ENCODE measurements around the gene LRRTM4.

LRRTM4 gene

DNA sequence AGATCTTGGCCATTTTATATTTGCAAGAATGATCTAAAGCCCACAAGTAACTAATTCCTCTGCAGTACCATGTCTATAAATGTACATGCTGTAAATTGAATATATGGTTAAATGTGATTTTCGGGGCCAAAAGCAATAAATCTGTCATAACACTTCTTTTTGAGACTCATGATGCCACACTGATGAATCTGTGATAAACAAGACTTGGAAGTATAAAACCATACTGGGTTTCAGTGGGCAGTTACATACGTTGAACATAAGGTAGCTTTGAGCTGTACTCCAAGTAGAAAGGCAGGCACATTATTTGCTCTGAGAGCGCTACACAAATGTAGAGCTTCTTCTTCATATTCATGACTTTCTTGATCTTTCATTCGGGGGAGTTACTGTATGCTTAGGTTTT is 792.2 kb downstream of the LRRTM4 start:
- TF ChIP-seq SIN3A (IDR thresholded peaks at IDR 0.05; ENCODE audit: borderline replicate concordance, insufficient read depth, low read length), result no peak
- no peak for TF ChIP-seq POLR2AphosphoS5 (IDR thresholded peaks at IDR 0.05; ENCODE audit: low read depth, low read length)
- no peak for TF ChIP-seq REST (IDR thresholded peaks at IDR 0.05; ENCODE audit: insufficient read depth in 1 of 2, low read depth in 2 of 2, low read length in 2 of 2)
- no peak for TF ChIP-seq FOXP2 (optimal IDR thresholded peaks at IDR 0.05; ENCODE audit: borderline replicate concordance, extremely low read depth, extremely low read length, insufficient read depth)
- TF ChIP-seq TAF1 (IDR thresholded peaks at IDR 0.05; ENCODE audit: borderline replicate concordance, insufficient read depth, low read length), result no peak

- TF ChIP-seq FOXP2 (optimal IDR thresholded peaks at IDR 0.05; ENCODE audit: borderline replicate concordance, extremely low read depth, extremely low read length, insufficient read depth) (no peak), POLR2AphosphoS5 (IDR thresholded peaks at IDR 0.05; ENCODE audit: low read depth, low read length) (no peak), SIN3A (IDR thresholded peaks at IDR 0.05; ENCODE audit: borderline replicate concordance, insufficient read depth, low read length) (no peak), TAF1 (IDR thresholded peaks at IDR 0.05; ENCODE audit: borderline replicate concordance, insufficient read depth, low read length) (no peak), REST (IDR thresholded peaks at IDR 0.05; ENCODE audit: insufficient read depth in 1 of 2, low read depth in 2 of 2, low read length in 2 of 2) (no peak)
Measured at GRCh38 chr2:76721226-76721625, 801.0 kb downstream of the LRRTM4 start.

- TF ChIP-seq REST (IDR thresholded peaks at IDR 0.05; ENCODE audit: insufficient read depth in 1 of 2, low read depth in 2 of 2, low read length in 2 of 2) (no peak), FOXP2 (optimal IDR thresholded peaks at IDR 0.05; ENCODE audit: borderline replicate concordance, extremely low read depth, extremely low read length, insufficient read depth) (no peak), POLR2AphosphoS5 (IDR thresholded peaks at IDR 0.05; ENCODE audit: low read depth, low read length) (no peak), TAF1 (IDR thresholded peaks at IDR 0.05; ENCODE audit: borderline replicate concordance, insufficient read depth, low read length) (no peak), SIN3A (IDR thresholded peaks at IDR 0.05; ENCODE audit: borderline replicate concordance, insufficient read depth, low read length) (no peak)
Measured at GRCh38 chr2:76713312-76713711, 808.9 kb downstream of the LRRTM4 start.

DNA sequence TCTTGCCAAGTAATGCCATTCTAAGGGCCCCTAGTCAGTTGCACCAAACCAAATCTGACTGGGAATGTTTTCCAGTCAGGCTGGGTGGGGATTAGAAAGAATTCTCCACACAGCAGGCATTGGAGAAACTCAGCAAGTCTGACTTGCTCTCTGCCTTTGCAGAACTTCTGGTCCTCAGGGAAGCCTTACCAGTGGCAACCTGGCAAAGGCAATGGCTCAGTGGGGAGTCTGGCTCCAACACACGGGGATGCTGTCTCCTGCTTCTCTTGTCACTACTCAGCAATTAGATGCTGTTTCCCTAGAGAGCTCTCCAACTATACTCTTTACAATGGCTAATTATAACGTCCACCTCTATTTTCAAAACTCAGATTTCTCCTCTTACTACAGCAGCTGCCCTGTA is 810.7 kb downstream of the LRRTM4 start:
- no peak for TF ChIP-seq FOXP2 (optimal IDR thresholded peaks at IDR 0.05; ENCODE audit: borderline replicate concordance, extremely low read depth, extremely low read length, insufficient read depth)
- no peak for TF ChIP-seq TAF1 (IDR thresholded peaks at IDR 0.05; ENCODE audit: borderline replicate concordance, insufficient read depth, low read length)
- TF ChIP-seq POLR2AphosphoS5 (IDR thresholded peaks at IDR 0.05; ENCODE audit: low read depth, low read length), result no peak
- no peak for TF ChIP-seq SIN3A (IDR thresholded peaks at IDR 0.05; ENCODE audit: borderline replicate concordance, insufficient read depth, low read length)
- no peak for TF ChIP-seq REST (IDR thresholded peaks at IDR 0.05; ENCODE audit: insufficient read depth in 1 of 2, low read depth in 2 of 2, low read length in 2 of 2)

DNA sequence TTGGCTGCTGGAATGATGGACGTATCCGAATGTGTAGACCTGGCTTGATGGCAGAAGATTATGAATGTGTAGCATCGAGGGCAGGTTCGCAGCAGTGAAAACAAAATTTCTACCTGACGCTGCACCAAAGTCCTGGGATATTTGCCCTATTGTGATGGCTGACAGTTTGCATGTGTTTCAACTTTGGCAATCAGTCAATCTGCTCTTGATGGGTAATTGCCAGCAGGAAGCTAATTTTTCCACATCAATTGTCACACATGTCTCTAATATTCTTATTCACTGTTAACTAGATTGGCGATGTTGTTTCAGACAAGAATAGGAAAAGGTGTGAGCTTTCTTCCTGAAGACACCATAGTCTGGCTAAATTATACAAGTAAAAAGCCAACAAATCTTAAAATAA is 821.3 kb downstream of the LRRTM4 start:
- no peak for TF ChIP-seq TAF1 (IDR thresholded peaks at IDR 0.05; ENCODE audit: borderline replicate concordance, insufficient read depth, low read length)
- TF ChIP-seq REST (IDR thresholded peaks at IDR 0.05; ENCODE audit: insufficient read depth in 1 of 2, low read depth in 2 of 2, low read length in 2 of 2), result no peak
- TF ChIP-seq FOXP2 (optimal IDR thresholded peaks at IDR 0.05; ENCODE audit: borderline replicate concordance, extremely low read depth, extremely low read length, insufficient read depth), result no peak
- no peak for TF ChIP-seq SIN3A (IDR thresholded peaks at IDR 0.05; ENCODE audit: borderline replicate concordance, insufficient read depth, low read length)
- TF ChIP-seq POLR2AphosphoS5 (IDR thresholded peaks at IDR 0.05; ENCODE audit: low read depth, low read length), result no peak
